Activated CD8-positive, alpha-beta T cell treated with anti-CD3 and anti-CD28 coated beads for 36 hours (primary cell): Measurements from ENCODE around the gene LPIN2. TPM values are rescaled to one million over a fixed set of nuclear protein-coding genes. Genes with fewer than 3 reads are reported as not detected.

ENCODE experiments used
- ATAC-seq: fragments of 200-7000 bp; cut with Tn5 transposase; one replicate; pipeline ENCODE4 v1.10.0; 2021; ENCODE audit warnings: mild to moderate bottlenecking, moderate library complexity
- CTCF ChIA-PET: fragments of 350-600 bp; sonication (Branson Sonifier 250); formaldehyde crosslinking; loops from one replicate; lab custom pipeline; 2021; ENCODE audit warnings: antibody characterized with exemption; lab: Charles Lee
- POLR2A ChIA-PET: fragments of 350-600 bp; sonication (Branson Sonifier 250); formaldehyde crosslinking; loops from one replicate; lab custom pipeline; 2021; ENCODE audit warnings: antibody characterized with exemption; lab: Charles Lee
- DNase-seq: peaks from one replicate; pipeline ENCODE4 v3.0.0-alpha.2; 2020
- H3K27ac Mint-ChIP-seq: one replicate; pipeline ENCODE4 v1.8.0; 2021; ENCODE audit warnings: mild to moderate bottlenecking, mixed read lengths
- H3K27me3 Mint-ChIP-seq: one replicate; pipeline ENCODE4 v1.8.0; 2021; ENCODE audit warnings: mixed read lengths
- H3K36me3 Mint-ChIP-seq: one replicate; pipeline ENCODE4 v1.8.0; 2021; ENCODE audit warnings: low read depth, mixed read lengths
- H3K4me1 Mint-ChIP-seq: one replicate; pipeline ENCODE4 v1.8.0; 2021; ENCODE audit warnings: low read depth, mixed read lengths
- H3K4me3 Mint-ChIP-seq: one replicate; pipeline ENCODE4 v1.8.0; 2021; ENCODE audit warnings: mild to moderate bottlenecking, moderate library complexity, mixed read lengths
- H3K9me3 Mint-ChIP-seq: one replicate; pipeline ENCODE4 v1.8.0; 2021; ENCODE audit warnings: mixed read lengths
- intact Hi-C: fragments of 100-400 bp; cut with micrococcal nuclease; formaldehyde crosslinking; loops from one replicate; pipeline ENCODE4 v1.10.0; 2022
- total RNA-seq, 2 experiments: library from RNA; stranded (reverse); gene quantifications; one replicate each; pipeline ENCODE4 v1.2.3, GENCODE V29; 2021
- TF ChIP-seq, protein P1 (sequence below): fragments of 200-600 bp; IDR thresholded peaks from one replicate; pipeline ENCODE4 v1.8.0; 2022; ENCODE audit warnings: antibody characterized with exemption, mild to moderate bottlenecking

Gene LPIN2
- total RNA-seq, 2 experiments from 2014 or later: 95.5 to 95.7 TPM

DNA sequence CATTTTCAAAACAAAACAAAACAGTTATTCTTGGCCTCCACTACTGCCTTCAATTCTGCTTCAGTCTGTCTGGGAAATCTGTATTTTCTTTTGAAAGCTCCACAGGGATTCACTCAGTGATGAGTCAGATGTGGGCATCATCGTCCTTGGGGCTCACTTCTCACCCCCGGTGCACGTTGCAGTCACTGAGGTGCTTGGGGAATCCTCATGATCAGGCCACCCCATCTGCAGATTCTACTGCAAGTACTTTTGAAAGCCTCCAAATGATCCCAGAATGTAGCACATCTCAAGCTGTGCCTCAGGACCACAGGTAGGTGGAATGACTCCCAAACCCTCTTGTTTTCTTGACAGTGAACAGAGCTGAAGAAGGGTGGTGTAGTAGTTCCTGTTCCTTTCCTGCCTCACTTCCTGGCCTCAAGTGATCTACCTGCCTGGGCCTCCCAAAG is 34.3 kb downstream of the LPIN2 start:
- H3K27me3 Mint-ChIP-seq: no peaks in the 10 kb centered on the region
- ATAC-seq (peak; percentile 9), DNase-seq (peak; percentile 54)
- peaks cover 71% of the 10 kb centered on the region for H3K36me3 Mint-ChIP-seq
- H3K27ac Mint-ChIP-seq: peak overlapping the region; percentile 89
- intact Hi-C loops: no loop called here
- ChIA-PET CTCF (interaction anchor here (2.4 to 3.2 kb wide), 3 partner anchors 15 to 21 kb away, joined by 14 to 32 read pairs (median 19); no protein-coding TSS in a partner anchor), POLR2A (interaction anchor here (0.8 to 7.8 kb wide), 5 partner anchors 9 to 283 kb away, joined by 3 to 142 read pairs (median 6); no protein-coding TSS in a partner anchor)
- peaks cover 73% of the 10 kb centered on the region for H3K4me1 Mint-ChIP-seq
- no peaks in the 10 kb centered on the region for H3K9me3 Mint-ChIP-seq
- TF ChIP-seq, protein P1, sequence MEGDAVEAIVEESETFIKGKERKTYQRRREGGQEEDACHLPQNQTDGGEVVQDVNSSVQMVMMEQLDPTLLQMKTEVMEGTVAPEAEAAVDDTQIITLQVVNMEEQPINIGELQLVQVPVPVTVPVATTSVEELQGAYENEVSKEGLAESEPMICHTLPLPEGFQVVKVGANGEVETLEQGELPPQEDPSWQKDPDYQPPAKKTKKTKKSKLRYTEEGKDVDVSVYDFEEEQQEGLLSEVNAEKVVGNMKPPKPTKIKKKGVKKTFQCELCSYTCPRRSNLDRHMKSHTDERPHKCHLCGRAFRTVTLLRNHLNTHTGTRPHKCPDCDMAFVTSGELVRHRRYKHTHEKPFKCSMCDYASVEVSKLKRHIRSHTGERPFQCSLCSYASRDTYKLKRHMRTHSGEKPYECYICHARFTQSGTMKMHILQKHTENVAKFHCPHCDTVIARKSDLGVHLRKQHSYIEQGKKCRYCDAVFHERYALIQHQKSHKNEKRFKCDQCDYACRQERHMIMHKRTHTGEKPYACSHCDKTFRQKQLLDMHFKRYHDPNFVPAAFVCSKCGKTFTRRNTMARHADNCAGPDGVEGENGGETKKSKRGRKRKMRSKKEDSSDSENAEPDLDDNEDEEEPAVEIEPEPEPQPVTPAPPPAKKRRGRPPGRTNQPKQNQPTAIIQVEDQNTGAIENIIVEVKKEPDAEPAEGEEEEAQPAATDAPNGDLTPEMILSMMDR: no peak
- H3K4me3 Mint-ChIP-seq: peak overlapping the region; percentile 74

DNA sequence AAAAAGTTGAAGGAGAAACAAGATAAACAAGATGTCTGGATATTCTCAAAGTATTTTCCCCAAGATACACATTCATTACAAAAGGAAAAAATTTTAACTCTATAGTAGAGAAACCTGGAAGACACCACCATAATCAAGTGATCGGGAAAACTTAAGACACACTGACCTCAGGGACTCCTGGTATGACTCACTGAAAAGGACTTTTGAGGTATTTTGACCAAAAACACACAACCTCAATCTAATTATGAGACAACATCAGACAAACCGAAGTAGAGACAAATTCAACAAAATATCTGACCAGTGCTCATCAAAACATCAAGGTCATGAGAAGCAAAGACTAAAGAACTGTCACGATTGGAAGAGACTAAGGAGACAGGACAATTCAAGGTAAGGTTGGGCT is 34.7 kb downstream of the LPIN2 start:
- H3K4me1 Mint-ChIP-seq: peaks cover 74% of the 10 kb centered on the region
- peak overlapping the region; percentile 89 for H3K27ac Mint-ChIP-seq
- H3K9me3 Mint-ChIP-seq: no peaks in the 10 kb centered on the region
- H3K4me3 Mint-ChIP-seq: peak overlapping the region; percentile 74
- ATAC-seq (no peak), DNase-seq (no peak)
- intact Hi-C loops: no loop called here
- H3K27me3 Mint-ChIP-seq: no peaks in the 10 kb centered on the region
- ChIA-PET CTCF (interaction anchor here (3.2 to 11.8 kb wide), 2 partner anchors 16 to 17 kb away, joined by 19 to 128 read pairs; no protein-coding TSS in a partner anchor), POLR2A (interaction anchor here (0.8 to 10.9 kb wide), 5 partner anchors 8 to 283 kb away, joined by 3 to 207 read pairs (median 86); no protein-coding TSS in a partner anchor)
- H3K36me3 Mint-ChIP-seq: peaks cover 73% of the 10 kb centered on the region
- TF ChIP-seq, protein P1: no peak

DNA sequence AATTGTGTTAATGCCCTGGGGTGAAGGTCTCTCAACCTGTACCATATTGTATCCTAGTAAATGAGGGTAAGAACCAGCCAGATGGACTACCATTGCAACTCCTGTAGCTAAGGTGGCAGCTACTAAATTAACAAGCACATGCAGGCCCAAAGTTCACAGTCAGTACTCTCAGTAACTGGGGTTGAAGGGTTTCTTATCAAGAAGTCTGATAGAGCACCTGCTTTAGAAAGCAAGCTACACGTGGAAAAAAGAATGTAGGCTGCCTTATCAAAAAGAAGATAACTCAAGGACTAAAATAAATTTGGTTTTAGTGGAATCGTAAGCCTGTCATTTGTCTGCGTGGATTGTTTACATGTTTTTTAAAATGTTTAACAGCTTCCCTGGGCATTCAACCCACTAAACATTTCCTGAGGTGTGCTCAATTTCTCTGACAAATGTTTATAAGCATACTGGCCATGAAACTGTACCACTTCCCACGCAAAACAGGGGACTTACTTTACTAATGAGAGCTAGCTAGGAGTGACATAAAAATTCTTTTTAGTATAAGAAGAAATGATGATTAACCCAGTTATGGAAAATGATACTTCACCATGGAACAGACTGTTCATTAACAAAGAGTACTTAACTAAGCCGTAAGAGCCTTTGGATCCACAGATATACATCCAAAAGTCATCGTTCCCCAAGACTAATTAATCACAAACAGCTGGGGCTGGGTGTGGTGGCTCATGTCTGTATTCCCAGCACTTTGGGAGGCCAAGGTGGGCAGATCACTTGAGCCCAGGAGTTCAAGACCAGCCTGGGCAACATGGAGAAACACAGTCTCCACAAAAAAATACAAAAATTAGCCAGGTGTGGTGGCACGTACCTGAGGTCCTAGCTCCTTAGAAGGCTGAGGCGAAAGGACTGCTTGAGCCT is 36.5 kb downstream of the LPIN2 start:
- no peak for ATAC-seq
- no peaks in the 10 kb centered on the region for H3K27me3 Mint-ChIP-seq
- intact Hi-C loops: no loop called here

DNA sequence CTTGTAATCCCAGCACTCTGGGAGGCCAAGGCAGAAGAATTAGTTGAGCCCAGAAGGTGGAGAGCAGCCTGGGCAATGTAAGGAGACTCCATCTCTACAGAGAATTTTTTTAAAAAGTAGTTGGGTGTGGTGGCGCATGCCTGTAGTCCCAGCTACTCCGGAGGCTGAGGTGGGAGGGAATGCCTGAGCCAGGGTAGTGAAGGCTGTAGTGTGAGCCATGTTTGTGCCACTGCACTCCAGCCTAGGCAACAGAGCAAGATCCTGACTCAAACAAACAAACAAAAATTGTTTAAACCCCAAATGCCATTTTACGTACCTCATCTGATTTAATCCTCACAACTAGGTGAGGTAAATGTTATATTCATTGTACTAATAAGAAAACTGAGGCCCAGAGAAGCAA is 38.2 kb downstream of the LPIN2 start:
- no peak for DNase-seq
- TF ChIP-seq, protein P1: no peak
- intact Hi-C loops: no loop called here
- peaks cover 92% of the 10 kb centered on the region for H3K4me1 Mint-ChIP-seq
- H3K36me3 Mint-ChIP-seq: peaks cover 78% of the 10 kb centered on the region
- H3K9me3 Mint-ChIP-seq: no peaks in the 10 kb centered on the region
- no peak overlapping the region for H3K4me3 Mint-ChIP-seq
- ChIA-PET POLR2A (interaction anchor here (10.9 kb wide), 1 partner anchor 14 kb away, joined by 207 read pairs; no protein-coding TSS in a partner anchor), CTCF (interaction anchor here (0.7 to 11.8 kb wide), 5 partner anchors 12 to 272 kb away, joined by 3 to 128 read pairs (median 4); partner anchors contain the start of gene MYL12A)
- no peaks in the 10 kb centered on the region for H3K27me3 Mint-ChIP-seq
- no peak for ATAC-seq
- peak overlapping the region; percentile 68 for H3K27ac Mint-ChIP-seq

More for the DNA sequence above, 36.5 kb downstream of the LPIN2 start:
- TF ChIP-seq, protein P1: no peak
- no peaks in the 10 kb centered on the region for H3K9me3 Mint-ChIP-seq
- peaks cover 70% of the 10 kb centered on the region for H3K36me3 Mint-ChIP-seq
- ChIA-PET CTCF (interaction anchor here (0.7 to 11.8 kb wide), 10 partner anchors 8 to 279 kb away, joined by 3 to 128 read pairs (median 6); no protein-coding TSS in a partner anchor), POLR2A (interaction anchor here (0.8 to 10.9 kb wide), 5 partner anchors 9 to 321 kb away, joined by 3 to 207 read pairs (median 9); partner anchors contain the start of gene SMCHD1)
- peak overlapping the region; percentile 89 for H3K27ac Mint-ChIP-seq
- peaks cover 81% of the 10 kb centered on the region for H3K4me1 Mint-ChIP-seq
- peak overlapping the region; percentile 48 for H3K4me3 Mint-ChIP-seq
- DNase-seq: no peak
